Activated T-helper 1 cell treated with anti-CD3 and anti-CD28 coated beads, Interleukin-12 subunit alpha, Interleukin-12 subunit beta, Interleukin-2, Interleukin-4 antibody, amounts not matched to agents 30 ng/mL and 10 ng/mL and 1 ng/mL, durations not matched to agents 14 hours and 24 hours and 36 hours (primary cell): ENCODE measurements around the gene CFI. TPM values are rescaled to one million over a fixed set of nuclear protein-coding genes. Genes with fewer than 3 reads are reported as not detected.

Experiments used
- DNase-seq: peaks from one replicate; pipeline ENCODE4 v3.0.0; 2021; ENCODE audit warnings: low spot score
- H3K27ac Mint-ChIP-seq: one replicate; pipeline ENCODE4 v1.8.0; 2021; ENCODE audit warnings: mild to moderate bottlenecking, mixed read lengths
- H3K27me3 Mint-ChIP-seq: one replicate; pipeline ENCODE4 v1.8.0; 2022; ENCODE audit warnings: mild to moderate bottlenecking, moderate library complexity, mixed read lengths; ENCODE audit not compliant: insufficient read depth
- H3K36me3 Mint-ChIP-seq: one replicate; pipeline ENCODE4 v1.8.0; 2021; ENCODE audit warnings: low read depth, mixed read lengths
- H3K4me1 Mint-ChIP-seq: one replicate; pipeline ENCODE4 v1.8.0; 2021; ENCODE audit warnings: low read depth, mixed read lengths
- H3K4me3 Mint-ChIP-seq: one replicate; pipeline ENCODE4 v1.8.0; 2021; ENCODE audit warnings: mild to moderate bottlenecking, moderate library complexity, mixed read lengths
- H3K9me3 Mint-ChIP-seq: one replicate; pipeline ENCODE4 v1.8.0; 2021; ENCODE audit warnings: mixed read lengths
- intact Hi-C: fragments of 100-400 bp; cut with micrococcal nuclease; formaldehyde crosslinking; loops from one replicate; pipeline ENCODE4 v1.15.1; 2024
- total RNA-seq: library from RNA; stranded (reverse); gene quantifications from 2 replicates; pipeline ENCODE4 v1.2.3, GENCODE V29; 2022

CFI gene
- total RNA-seq, result 0.10 TPM in 1 of 2 replicates, not detected in the other

- Mint-ChIP-seq H3K4me1 (no peaks in the 10 kb centered on the region), H3K36me3 (no peaks in the 10 kb centered on the region), H3K4me3 (no peak within 1 kb of the TSS), H3K27ac (no peak within 1 kb of the TSS), H3K9me3 (no peaks in the 10 kb centered on the region), H3K27me3 (peaks cover 8% of the 10 kb centered on the region)
- DNase-seq, result no peak
- intact Hi-C loops, result no loop called here
These were observed at the start of gene CFI for GRCh38 chr4:109801895-109802319. Gene CFI, minus strand, starts transcription at chr4:109801999. Its CDS starts 28 bp downstream, at chr4:109801971.

- Mint-ChIP-seq H3K9me3 (no peaks in the 10 kb centered on the region), H3K4me1 (no peaks in the 10 kb centered on the region), H3K27ac (no peak overlapping the region), H3K4me3 (no peak overlapping the region), H3K27me3 (peaks cover 7% of the 10 kb centered on the region), H3K36me3 (no peaks in the 10 kb centered on the region)
- intact Hi-C loops, result no loop called here
- DNase-seq, result no peak
These were observed 48.8 kb upstream of the CFI start for GRCh38 chr4:109850601-109851000.

GRCh38 chr4:109848501-109848900, 46.7 kb upstream of the CFI start:
- Mint-ChIP-seq H3K36me3 (no peaks in the 10 kb centered on the region), H3K4me3 (no peak overlapping the region), H3K27ac (no peak overlapping the region), H3K9me3 (no peaks in the 10 kb centered on the region), H3K4me1 (no peaks in the 10 kb centered on the region), H3K27me3 (peaks cover 7% of the 10 kb centered on the region)
- intact Hi-C loops, result no loop called here
- no peak for DNase-seq

- Mint-ChIP-seq H3K4me1 (no peaks in the 10 kb centered on the region), H3K27ac (no peak within 1 kb of the TSS), H3K27me3 (peaks cover 7% of the 10 kb centered on the region), H3K4me3 (no peak within 1 kb of the TSS), H3K36me3 (no peaks in the 10 kb centered on the region), H3K9me3 (no peaks in the 10 kb centered on the region)
- no peak for DNase-seq
- intact Hi-C loops, result no loop called here
These were observed 46.2 kb upstream of the CFI start, which contains the start of gene LRIT3 for GRCh38 chr4:109847896-109848442. Gene LRIT3, plus strand, starts transcription at chr4:109848107. Its CDS starts 95 bp downstream, at chr4:109848202.

- Mint-ChIP-seq H3K36me3 (no peaks in the 10 kb centered on the region), H3K27me3 (peaks cover 7% of the 10 kb centered on the region), H3K9me3 (no peaks in the 10 kb centered on the region), H3K27ac (no peak overlapping the region), H3K4me1 (no peaks in the 10 kb centered on the region), H3K4me3 (no peak overlapping the region)
- intact Hi-C loops, result no loop called here
- no peak for DNase-seq
These were observed 44.7 kb upstream of the CFI start for GRCh38 chr4:109846395-109847098.

GRCh38 chr4:109836985-109837384, 35.2 kb upstream of the CFI start:
- H3K4me3 Mint-ChIP-seq, result no peak overlapping the region
- intact Hi-C loops, result no loop called here
- H3K4me1 Mint-ChIP-seq, result no peaks in the 10 kb centered on the region
- H3K36me3 Mint-ChIP-seq, result no peaks in the 10 kb centered on the region
- no peak overlapping the region for H3K27ac Mint-ChIP-seq
- H3K27me3 Mint-ChIP-seq, result no peaks in the 10 kb centered on the region
- no peak for DNase-seq
- no peaks in the 10 kb centered on the region for H3K9me3 Mint-ChIP-seq

- H3K4me3 Mint-ChIP-seq, result no peak overlapping the region
- no peaks in the 10 kb centered on the region for H3K27me3 Mint-ChIP-seq
- H3K4me1 Mint-ChIP-seq, result no peaks in the 10 kb centered on the region
- DNase-seq, result no peak
- intact Hi-C loops, result no loop called here
- no peaks in the 10 kb centered on the region for H3K9me3 Mint-ChIP-seq
- H3K27ac Mint-ChIP-seq, result no peak overlapping the region
- H3K36me3 Mint-ChIP-seq, result no peaks in the 10 kb centered on the region
These were observed 32.0 kb upstream of the CFI start for GRCh38 chr4:109833756-109834155.

- intact Hi-C loops, result no loop called here
- H3K27me3 Mint-ChIP-seq, result no peaks in the 10 kb centered on the region
- no peak for DNase-seq
- H3K9me3 Mint-ChIP-seq, result no peaks in the 10 kb centered on the region
- H3K4me1 Mint-ChIP-seq, result peaks cover 8% of the 10 kb centered on the region
- no peak within 1 kb of the TSS for H3K4me3 Mint-ChIP-seq
- peaks cover 17% of the 10 kb centered on the region for H3K36me3 Mint-ChIP-seq
- no peak within 1 kb of the TSS for H3K27ac Mint-ChIP-seq
These were observed 25.9 kb upstream of the CFI start, which contains the start of gene RRH for GRCh38 chr4:109827672-109828071. Gene RRH, plus strand, starts transcription at chr4:109827972. Its CDS starts 56 bp downstream, at chr4:109828028.

- Mint-ChIP-seq H3K9me3 (no peaks in the 10 kb centered on the region), H3K27me3 (no peaks in the 10 kb centered on the region), H3K27ac (no peak overlapping the region), H3K36me3 (peaks cover 21% of the 10 kb centered on the region), H3K4me1 (peaks cover 10% of the 10 kb centered on the region), H3K4me3 (no peak overlapping the region)
- no peak for DNase-seq
- intact Hi-C loops, result loop anchor here (1.0 kb wide), 4 partner anchors 145 to 404 kb away; no protein-coding TSS in a partner anchor
These were observed 24.9 kb upstream of the CFI start for GRCh38 chr4:109826719-109827118.

- Mint-ChIP-seq H3K27me3 (no peaks in the 10 kb centered on the region), H3K9me3 (no peaks in the 10 kb centered on the region), H3K4me3 (no peak overlapping the region), H3K27ac (no peak overlapping the region), H3K36me3 (peaks cover 60% of the 10 kb centered on the region), H3K4me1 (peaks cover 54% of the 10 kb centered on the region)
- no peak for DNase-seq
- intact Hi-C loops, result loop anchor here (2.0 kb wide), 1 partner anchor 376 kb away; no protein-coding TSS in a partner anchor
These were observed 19.4 kb upstream of the CFI start for GRCh38 chr4:109821185-109821584.

GRCh38 chr4:109820563-109820962, 18.8 kb upstream of the CFI start:
- intact Hi-C loops, result loop anchor here (2.0 kb wide), 1 partner anchor 376 kb away; no protein-coding TSS in a partner anchor
- DNase-seq, result no peak
- H3K27ac Mint-ChIP-seq, result peak overlapping the region; percentile 66
- H3K27me3 Mint-ChIP-seq, result no peaks in the 10 kb centered on the region
- H3K36me3 Mint-ChIP-seq, result peaks cover 64% of the 10 kb centered on the region
- H3K9me3 Mint-ChIP-seq, result no peaks in the 10 kb centered on the region
- H3K4me3 Mint-ChIP-seq, result no peak overlapping the region
- H3K4me1 Mint-ChIP-seq, result peaks cover 59% of the 10 kb centered on the region

GRCh38 chr4:109818268-109818667, 16.5 kb upstream of the CFI start:
- intact Hi-C loops, result loop anchor here (5.0 to 10.0 kb wide), 5 partner anchors 66 to 1826 kb away; no protein-coding TSS in a partner anchor
- no peaks in the 10 kb centered on the region for H3K27me3 Mint-ChIP-seq
- peaks cover 63% of the 10 kb centered on the region for H3K4me1 Mint-ChIP-seq
- H3K27ac Mint-ChIP-seq, result no peak overlapping the region
- no peak for DNase-seq
- H3K36me3 Mint-ChIP-seq, result peaks cover 55% of the 10 kb centered on the region
- H3K4me3 Mint-ChIP-seq, result no peak overlapping the region
- no peaks in the 10 kb centered on the region for H3K9me3 Mint-ChIP-seq

- H3K36me3 Mint-ChIP-seq, result peaks cover 49% of the 10 kb centered on the region
- H3K4me1 Mint-ChIP-seq, result peaks cover 58% of the 10 kb centered on the region
These were observed 15.1 kb upstream of the CFI start for GRCh38 chr4:109816894-109817293.

More at GRCh38 chr4:109816894-109817293, 15.1 kb upstream of the CFI start:
- H3K27me3 Mint-ChIP-seq, result no peaks in the 10 kb centered on the region
- H3K4me3 Mint-ChIP-seq, result peak overlapping the region; percentile 98
- no peak for DNase-seq
- no peaks in the 10 kb centered on the region for H3K9me3 Mint-ChIP-seq
- H3K27ac Mint-ChIP-seq, result peak overlapping the region; percentile 96
- intact Hi-C loops, result loop anchor here (1.0 to 10.0 kb wide), 8 partner anchors 65 to 1825 kb away; partner anchors contain the start of gene OSTC
